Endothelial cell of umbilical vein (primary cell): ENCODE measurements around the gene SCAPER. TPM values are rescaled to one million over a fixed set of nuclear protein-coding genes. Genes with fewer than 3 reads are reported as not detected.

ENCODE experiments used
- BruUV-seq: library from RNA; stranded (reverse); fragments of 400-500 nt; replicated peaks from 2 replicates; lab custom pipeline; 2021; lab: Mats Ljungman, UMichigan
- CTCF ChIA-PET: fragments of 300-600, 350-600 bp; sonication (Branson Sonifier 250); formaldehyde crosslinking; loops from one replicate; lab custom pipeline; 2021; ENCODE audit warnings: antibody characterized with exemption, inconsistent platforms; lab: Charles Lee
- POLR2A ChIA-PET: fragments of 300-600, 350-600 bp; sonication (Branson Sonifier 250); formaldehyde crosslinking; loops from one replicate; lab custom pipeline; 2021; ENCODE audit warnings: antibody characterized with exemption, inconsistent platforms; lab: Charles Lee
- DNase-seq: peaks from one replicate; pipeline ENCODE4 v3.0.0-alpha.2; 2011; ENCODE audit warnings: low read depth, low spot score
- FAIRE-seq: peaks from 2 replicates; lab custom pipeline; 2011; peaks lifted over from hg19 to GRCh38; lab: Jason Lieb, UNC
- H2AFZ ChIP-seq: 2 replicates; pipeline ENCODE4 v1.6.0; 2012; ENCODE audit warnings: low read depth, low read length, control low read depth, inconsistent platforms
- H3K27ac ChIP-seq: 2 replicates; pipeline ENCODE4 v1.5.1; 2011; ENCODE audit warnings: low read depth, mild to moderate bottlenecking, control low read depth, low read length, moderate library complexity; ENCODE audit not compliant: insufficient read depth
- H3K27me3 ChIP-seq, 2 experiments: 2 replicates each; pipeline versions ENCODE4 v1.6.0 to v1.6.1; 2011; ENCODE audit warnings: low read length in 2 of 2, mixed read lengths in 1 of 2; ENCODE audit not compliant: control insufficient read depth in 2 of 2, insufficient read depth in 2 of 2
- H3K36me3 ChIP-seq, 2 experiments: 2 replicates in 1 of 2; 3 replicates in 1 of 2; pipeline ENCODE4 v1.5.1; 2011; ENCODE audit warnings: low read length in 2 of 2, mild to moderate bottlenecking in 1 of 2, moderate library complexity in 1 of 2; ENCODE audit not compliant: control insufficient read depth in 2 of 2, insufficient read depth in 2 of 2; ENCODE audit errors: extremely low read depth in 1 of 2
- H3K4me1 ChIP-seq: 3 replicates; pipeline ENCODE4 v1.5.1; 2011; ENCODE audit warnings: mild to moderate bottlenecking, low read length; ENCODE audit not compliant: control insufficient read depth, insufficient read depth; ENCODE audit errors: extremely low read depth
- H3K4me2 ChIP-seq: 2 replicates; pipeline ENCODE4 v1.6.1; 2011; ENCODE audit warnings: low read length, control low read depth, mixed read lengths; ENCODE audit not compliant: insufficient read depth
- H3K4me3 ChIP-seq, 3 experiments: fragments of 200-600 bp in 1 of 3; sonication (generic), shearing (Covaris generic) in 1 of 3; replicated peaks in 1 of 3; 2 replicates each; pipeline ENCODE4 v1.5.1; 2011 to 2016; ENCODE audit warnings: control low read depth in 3 of 3, low read length in 3 of 3, mild to moderate bottlenecking in 2 of 3, inconsistent platforms in 1 of 3, low read depth in 1 of 3, moderate library complexity in 1 of 3; ENCODE audit not compliant: insufficient read depth in 1 of 3
- H3K79me2 ChIP-seq: 2 replicates; pipeline ENCODE4 v1.6.0; 2012; ENCODE audit warnings: low read length, inconsistent platforms; ENCODE audit not compliant: control insufficient read depth, insufficient read depth
- H3K9ac ChIP-seq: replicated peaks from 2 replicates; pipeline ENCODE3; 2011; ENCODE audit warnings: low read length, control low read depth; ENCODE audit not compliant: insufficient read depth; ENCODE audit errors: extremely low read depth
- H3K9me1 ChIP-seq: replicated peaks from 3 replicates; pipeline ENCODE4 v1.6.0; 2011; ENCODE audit warnings: mild to moderate bottlenecking, low read length; ENCODE audit not compliant: control insufficient read depth, insufficient read depth; ENCODE audit errors: extremely low read depth
- H3K9me3 ChIP-seq: replicated peaks from 2 replicates; pipeline ENCODE4 v1.5.1; 2012; ENCODE audit warnings: low read length, inconsistent platforms; ENCODE audit not compliant: control insufficient read depth, insufficient read depth
- H4K20me1 ChIP-seq: replicated peaks from 2 replicates; pipeline ENCODE3; 2011; ENCODE audit warnings: mild to moderate bottlenecking, low read length; ENCODE audit not compliant: control insufficient read depth, insufficient read depth; ENCODE audit errors: extremely low read depth
- EZH2 ChIP-seq: IDR thresholded peaks from 2 replicates; pipeline ENCODE4 v1.6.1; 2012; ENCODE audit warnings: borderline replicate concordance, low read depth, mild to moderate bottlenecking, moderate library complexity, low read length, inconsistent platforms; ENCODE audit not compliant: severe bottlenecking
- FOS ChIP-seq: IDR thresholded peaks from 2 replicates; pipeline ENCODE4 v1.6.1; 2011; ENCODE audit warnings: mild to moderate bottlenecking, low read length, moderate library complexity, borderline replicate concordance; ENCODE audit not compliant: insufficient read depth
- GATA2 ChIP-seq: IDR thresholded peaks from 2 replicates; pipeline ENCODE4 v1.7.0; 2011; ENCODE audit warnings: low read depth, mild to moderate bottlenecking, moderate library complexity, mixed read lengths, low read length; ENCODE audit not compliant: insufficient read length, insufficient read depth
- JUN ChIP-seq: IDR thresholded peaks from 2 replicates; pipeline ENCODE4 v1.6.1; 2011; ENCODE audit warnings: borderline replicate concordance, low read depth; ENCODE audit not compliant: insufficient read length, insufficient read depth
- MAX ChIP-seq: IDR thresholded peaks from 2 replicates; pipeline ENCODE4 v1.6.1; 2011; ENCODE audit not compliant: insufficient read depth, insufficient read length
- MYC ChIP-seq: IDR thresholded peaks from one replicate; pipeline ENCODE4 v1.6.1; 2011; ENCODE audit warnings: mild to moderate bottlenecking, low read depth, low read length
- POLR2A ChIP-seq: IDR thresholded peaks from 2 replicates; pipeline ENCODE4 v1.6.1; 2012; ENCODE audit warnings: low read depth, mild to moderate bottlenecking, control low read depth, low read length
- POLR2AphosphoS5 ChIP-seq: IDR thresholded peaks from 2 replicates; pipeline ENCODE4 v1.6.1; 2012; ENCODE audit warnings: low read depth, mild to moderate bottlenecking, control low read depth, low read length, moderate library complexity; ENCODE audit not compliant: insufficient read depth
- dilution Hi-C: fragments of 300-500 bp; cut with MboI; formaldehyde crosslinking; loops from one replicate; pipeline ENCODE4 v1.15.0; 2019; ENCODE audit warnings: low sequenced_read_pairs; ENCODE audit not compliant: extremely low pct_ligation_motif_present
- intact Hi-C: fragments of 100-400 bp; cut with micrococcal nuclease; formaldehyde crosslinking; loops from one replicate; pipeline ENCODE4 v1.10.0; 2022
- polyA plus RNA-seq, 4 experiments: library from polyadenylated mRNA; depleted of rRNA in 3 of 4; stranded (reverse) in 3 of 4; unstranded in 1 of 4; fragments of >200 nt; gene quantifications; 2 replicates each; pipeline versions ENCODE4 v1.2.1 to v1.2.3, GENCODE V29; 2011 to 2012; ENCODE audit warnings: missing spikeins in 1 of 4
- total RNA-seq: library from RNA; stranded (reverse); gene quantifications from 2 replicates; pipeline ENCODE4 v1.2.3, GENCODE V29; 2021
- TF ChIP-seq, protein P1 (sequence below), 2 donors: IDR thresholded peaks; 1 replicate in 1 of 2; 2 replicates in 1 of 2; pipeline ENCODE4 v1.5.1; 2011; ENCODE audit warnings: low read length in 2 of 2, mild to moderate bottlenecking in 2 of 2, moderate library complexity in 2 of 2, control low read depth in 1 of 2, inconsistent platforms in 1 of 2, low read depth in 1 of 2; ENCODE audit not compliant: insufficient read depth in 1 of 2; ENCODE audit errors: extremely low read depth in 1 of 2

SCAPER gene
- total and polyA plus RNA-seq, 2 donors (not counting 3 experiments of a cell fraction or from before 2014, with no cell fraction given) = 2.7 to 12.7 TPM

GRCh38 chr15:76588811-76589747, 316.1 kb downstream of the SCAPER start:
- intact Hi-C loops (no loop called here), dilution Hi-C loops (no loop called here)
- Histone ChIP-seq H3K27me3 (no peaks in the 10 kb centered on the region), H3K4me3 (no peak overlapping the region), H2AFZ (no peak overlapping the region), H3K9me1 (no peaks in the 10 kb centered on the region), H3K4me2 (no peak overlapping the region), H3K79me2 (no peaks in the 10 kb centered on the region), H3K4me1 (no peaks in the 10 kb centered on the region), H3K36me3 (no peaks in the 10 kb centered on the region), H3K27ac (no peak overlapping the region), H3K9ac (no peak overlapping the region), H4K20me1 (no peaks in the 10 kb centered on the region), H3K9me3 (no peaks in the 10 kb centered on the region)
- FAIRE-seq (no peak), DNase-seq (no peak)
- TF ChIP-seq MAX = no peak
- ChIA-PET POLR2A (no interaction called here), CTCF (no interaction called here)
- no TSS peak for BruUV-seq

DNA sequence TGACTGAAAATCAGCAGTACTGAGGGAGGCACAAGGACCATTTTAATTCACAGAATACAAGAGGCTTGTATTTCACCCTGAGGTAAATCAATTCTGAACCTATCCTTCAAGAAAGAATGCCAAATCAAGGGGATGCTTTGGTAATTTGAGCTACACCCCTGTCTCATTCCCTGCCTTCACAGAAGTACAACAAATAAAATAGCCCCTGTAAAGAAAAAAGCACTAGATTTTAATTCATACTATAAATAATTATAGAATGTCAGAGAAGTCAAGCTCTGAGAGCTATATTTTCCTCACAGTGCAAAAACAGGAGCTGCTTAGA, 319.6 kb downstream of the SCAPER start:
- Histone ChIP-seq H3K36me3 (no peaks in the 10 kb centered on the region), H3K27me3 (no peaks in the 10 kb centered on the region), H3K4me2 (no peak overlapping the region), H3K4me3 (no peak overlapping the region), H3K9me3 (peaks cover 2% of the 10 kb centered on the region), H4K20me1 (no peaks in the 10 kb centered on the region), H3K4me1 (no peaks in the 10 kb centered on the region), H3K9ac (no peak overlapping the region), H3K9me1 (no peaks in the 10 kb centered on the region), H3K27ac (no peak overlapping the region), H3K79me2 (no peaks in the 10 kb centered on the region), H2AFZ (no peak overlapping the region)
- DNase-seq = no peak
- ChIA-PET POLR2A (no interaction called here), CTCF (no interaction called here)
- dilution Hi-C loops (no loop called here), intact Hi-C loops (no loop called here)
- no TSS peak for BruUV-seq
- no peak for FAIRE-seq
- TF ChIP-seq GATA2 (no peak), POLR2AphosphoS5 (no peak), FOS (no peak), EZH2 (no peak), MYC (no peak), MAX (no peak), POLR2A (no peak), JUN (no peak)
- TF ChIP-seq, protein P1, sequence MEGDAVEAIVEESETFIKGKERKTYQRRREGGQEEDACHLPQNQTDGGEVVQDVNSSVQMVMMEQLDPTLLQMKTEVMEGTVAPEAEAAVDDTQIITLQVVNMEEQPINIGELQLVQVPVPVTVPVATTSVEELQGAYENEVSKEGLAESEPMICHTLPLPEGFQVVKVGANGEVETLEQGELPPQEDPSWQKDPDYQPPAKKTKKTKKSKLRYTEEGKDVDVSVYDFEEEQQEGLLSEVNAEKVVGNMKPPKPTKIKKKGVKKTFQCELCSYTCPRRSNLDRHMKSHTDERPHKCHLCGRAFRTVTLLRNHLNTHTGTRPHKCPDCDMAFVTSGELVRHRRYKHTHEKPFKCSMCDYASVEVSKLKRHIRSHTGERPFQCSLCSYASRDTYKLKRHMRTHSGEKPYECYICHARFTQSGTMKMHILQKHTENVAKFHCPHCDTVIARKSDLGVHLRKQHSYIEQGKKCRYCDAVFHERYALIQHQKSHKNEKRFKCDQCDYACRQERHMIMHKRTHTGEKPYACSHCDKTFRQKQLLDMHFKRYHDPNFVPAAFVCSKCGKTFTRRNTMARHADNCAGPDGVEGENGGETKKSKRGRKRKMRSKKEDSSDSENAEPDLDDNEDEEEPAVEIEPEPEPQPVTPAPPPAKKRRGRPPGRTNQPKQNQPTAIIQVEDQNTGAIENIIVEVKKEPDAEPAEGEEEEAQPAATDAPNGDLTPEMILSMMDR (IDR thresholded peaks at IDR 0.05; ENCODE audit: extremely low read depth in 1 of 2, insufficient read depth in 1 of 2, low read depth in 1 of 2, low read length in 2 of 2) = no peak
